Tibial nerve (tissue), 4 donors: Measurements from ENCODE around the gene GPR27. TPM values are rescaled to one million over a fixed set of nuclear protein-coding genes. Genes with fewer than 3 reads are reported as not detected.

Experiments used
- DNase-seq, 2 donors: peaks; one replicate each; pipeline ENCODE4 v3.0.0-alpha.2; 2019; ENCODE audit warnings: low spot score in 2 of 2
- H3K27ac ChIP-seq, 4 donors: fragments of 200-600 bp; sonication (generic) in 3 of 4; one replicate each; pipeline ENCODE4 v1.5.1; 2017 to 2019; ENCODE audit warnings: mild to moderate bottlenecking in 1 of 4
- H3K27me3 ChIP-seq, 2 donors: fragments of 200-600 bp; sonication (generic) in 1 of 2; one replicate each; pipeline versions ENCODE4 v1.5.1 to v1.6.0; 2017 to 2019
- H3K36me3 ChIP-seq, 3 donors: fragments of 200-600 bp; sonication (generic); one replicate each; pipeline ENCODE4 v1.5.1; 2018 to 2019
- H3K4me1 ChIP-seq, 4 donors: fragments of 200-600 bp; sonication (generic) in 3 of 4; one replicate each; pipeline ENCODE4 v1.5.1; 2017 to 2019
- H3K4me3 ChIP-seq, 4 donors: fragments of 200-600 bp; sonication (generic) in 3 of 4; one replicate each; pipeline ENCODE4 v1.5.1; 2017 to 2019; ENCODE audit warnings: mild to moderate bottlenecking in 1 of 4, moderate library complexity in 1 of 4
- H3K9me3 ChIP-seq, 4 donors: fragments of 200-600 bp; sonication (generic) in 3 of 4; one replicate each; pipeline ENCODE4 v1.5.1; 2017 to 2019
- CTCF ChIP-seq, 5 experiments: fragments of 200-600 bp in 3 of 5; fragments of 450-650 bp in 2 of 5; sonication (generic) in 3 of 5; IDR thresholded peaks; one replicate each; pipeline ENCODE4 v1.5.1; 2016 to 2019; ENCODE audit warnings: antibody characterized with exemption in 5 of 5, mild to moderate bottlenecking in 3 of 5, moderate library complexity in 2 of 5
- EP300 ChIP-seq, 2 donors: sonication (generic); formaldehyde crosslinking; IDR thresholded peaks; one replicate each; pipeline ENCODE4 v1.6.1; 2017; ENCODE audit warnings: antibody characterized with exemption in 2 of 2, mild to moderate bottlenecking in 1 of 2
- POLR2A ChIP-seq, 2 donors: fragments of 450-650 bp; IDR thresholded peaks; one replicate each; pipeline ENCODE4 v1.6.1; 2017; ENCODE audit warnings: antibody characterized with exemption in 2 of 2, mild to moderate bottlenecking in 2 of 2, moderate library complexity in 2 of 2
- WGBS, 2 donors: methylation state at CpG; one replicate each; pipeline ENCODE4 v1.1.5; 2018; 5-methylcytosine and 5-hydroxymethylcytosine counted together
- total RNA-seq, 4 donors: library from RNA; depleted of rRNA; stranded (reverse); fragments of >200 nt; gene quantifications; one replicate each; pipeline ENCODE4 v1.1.0, GENCODE V29; 2016

The GPR27 gene
- total RNA-seq, 4 donors from 2014 or later = 2.9 to 6.9 (median 4.0) TPM

DNA sequence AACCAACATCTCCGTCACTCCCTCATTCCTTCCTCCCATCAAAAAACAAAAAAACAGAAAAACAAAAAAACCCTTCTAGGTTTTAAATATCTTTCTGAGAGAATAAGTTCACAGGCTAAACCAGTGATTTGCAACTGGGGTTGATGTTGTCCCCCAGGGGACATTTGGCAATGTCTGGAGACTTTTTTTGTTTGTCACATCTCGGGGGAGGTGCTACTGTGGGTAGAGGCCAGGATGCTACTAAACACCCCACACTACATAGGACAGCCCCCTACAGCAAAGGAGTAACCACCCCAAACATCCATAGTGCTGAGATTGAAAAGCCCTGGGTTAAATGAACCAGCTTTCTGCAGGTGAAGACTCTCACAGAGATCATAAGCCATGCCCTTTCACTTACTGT is 48.3 kb downstream of the GPR27 start:
- Histone ChIP-seq H3K36me3 (no peaks in the 10 kb centered on the region), H3K27me3 (peaks cover 0 to 19% of the 10 kb centered on the region in 2 donors), H3K27ac (no peak overlapping the region), H3K9me3 (no peaks in the 10 kb centered on the region), H3K4me3 (no peak overlapping the region), H3K4me1 (no peaks in the 10 kb centered on the region)
- DNase-seq = no peak
- TF ChIP-seq CTCF (IDR thresholded peaks at IDR 0.05) = no peak
- no peak for TF ChIP-seq EP300 (IDR thresholded peaks at IDR 0.05)
- no peak for TF ChIP-seq POLR2A (IDR thresholded peaks at IDR 0.05)
- 92% methylated on average over 2 of the region's 2 CpGs for whole genome bisulfite sequencing, 2 donors

- peaks cover 0 to 19% of the 10 kb centered on the region in 2 donors for H3K27me3 ChIP-seq
- no peak for TF ChIP-seq POLR2A (IDR thresholded peaks at IDR 0.05)
- TF ChIP-seq CTCF (IDR thresholded peaks at IDR 0.05) = no peak
- no peak for TF ChIP-seq EP300 (IDR thresholded peaks at IDR 0.05)
- no peak overlapping the region for H3K4me3 ChIP-seq
- 84 to 85% methylated on average over 3 of the region's 3 CpGs for WGBS, 2 donors
- H3K36me3 ChIP-seq = no peaks in the 10 kb centered on the region
- no peaks in the 10 kb centered on the region for H3K9me3 ChIP-seq
- H3K27ac ChIP-seq = no peak overlapping the region
- DNase-seq = no peak
- H3K4me1 ChIP-seq = no peaks in the 10 kb centered on the region
Measured at GRCh38 chr3:71803248-71803647, 49.6 kb downstream of the GPR27 start.

GRCh38 chr3:71805199-71805598 is 51.5 kb downstream of the GPR27 start:
- Histone ChIP-seq H3K9me3 (no peaks in the 10 kb centered on the region), H3K36me3 (no peaks in the 10 kb centered on the region), H3K27ac (no peak overlapping the region), H3K4me1 (no peaks in the 10 kb centered on the region), H3K4me3 (no peak overlapping the region), H3K27me3 (peaks cover 0 to 10% of the 10 kb centered on the region in 2 donors)
- DNase-seq = no peak
- 85 to 96% methylated on average over 3 of the region's 3 CpGs for WGBS, 2 donors
- TF ChIP-seq EP300 (IDR thresholded peaks at IDR 0.05) = no peak
- TF ChIP-seq POLR2A (IDR thresholded peaks at IDR 0.05) = no peak
- TF ChIP-seq CTCF (IDR thresholded peaks at IDR 0.05) = no peak

DNA sequence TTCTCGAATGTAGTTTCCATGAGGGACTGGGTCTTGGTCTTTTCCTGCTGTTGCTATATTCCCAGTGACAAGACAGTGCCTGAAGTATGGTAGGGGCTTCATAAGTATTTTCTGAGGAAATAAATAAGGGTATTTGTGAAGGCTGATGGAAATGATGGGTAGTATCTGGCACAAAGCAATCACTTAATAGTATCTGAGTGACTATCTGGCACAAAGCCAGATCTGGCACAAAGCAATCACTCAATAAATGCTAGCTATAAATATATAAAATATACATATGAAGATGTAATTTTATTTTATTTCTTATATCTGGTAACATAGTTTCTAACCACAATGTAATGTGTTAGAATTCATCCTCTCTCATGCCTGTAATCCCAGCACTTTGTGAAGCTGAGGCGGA is 52.0 kb downstream of the GPR27 start:
- 84 to 86% methylated on average over 2 of the region's 2 CpGs for WGBS, 2 donors
- TF ChIP-seq EP300 (IDR thresholded peaks at IDR 0.05) (no peak), POLR2A (IDR thresholded peaks at IDR 0.05) (no peak), CTCF (IDR thresholded peaks at IDR 0.05) (no peak)
- H3K4me1 ChIP-seq = no peaks in the 10 kb centered on the region
- DNase-seq = no peak
- H3K36me3 ChIP-seq = no peaks in the 10 kb centered on the region
- H3K27me3 ChIP-seq = peaks cover 0 to 10% of the 10 kb centered on the region in 2 donors
- H3K4me3 ChIP-seq = no peak overlapping the region
- no peaks in the 10 kb centered on the region for H3K9me3 ChIP-seq
- no peak overlapping the region for H3K27ac ChIP-seq

Other genes with a start within 250 kb of the GPR27 start
- 100 to 1,000 TPM in 1 of 4 donors, 10 to 100 TPM in 3; 86.4 to 107 (median 93.8) TPM for gene FOXP1, start 170.1 kb upstream of the GPR27 start, total RNA-seq
- gene EIF4E3, start 28.5 kb upstream of the GPR27 start, total RNA-seq = 10 to 100 TPM; 11.2 to 23.8 (median 16.0) TPM
- gene PROK2, start 31.3 kb downstream of the GPR27 start, total RNA-seq = under 1 TPM in 1 of 4 donors, not detected in 3; 0.21 TPM